ENCODE results near the gene PNPLA7.
A peak's percentile ranks its signal among the peaks of the same experiment; 100 is the strongest.
"Not testable (repeated sequence)": the region's sequence is repeated elsewhere in the genome, so short reads cannot be mapped to it uniquely, and the experiment has no call there.

Gene PNPLA7

GRCh38 chr9:137574192-137574591 is 24.0 kb upstream of the PNPLA7 start:
- no peak for DNase-seq

- DNase-seq = no peak
Measured at GRCh38 chr9:137570566-137570965, 20.4 kb upstream of the PNPLA7 start.

- DNase-seq = no peak
Measured at GRCh38 chr9:137569609-137570203, 19.5 kb upstream of the PNPLA7 start.

DNA sequence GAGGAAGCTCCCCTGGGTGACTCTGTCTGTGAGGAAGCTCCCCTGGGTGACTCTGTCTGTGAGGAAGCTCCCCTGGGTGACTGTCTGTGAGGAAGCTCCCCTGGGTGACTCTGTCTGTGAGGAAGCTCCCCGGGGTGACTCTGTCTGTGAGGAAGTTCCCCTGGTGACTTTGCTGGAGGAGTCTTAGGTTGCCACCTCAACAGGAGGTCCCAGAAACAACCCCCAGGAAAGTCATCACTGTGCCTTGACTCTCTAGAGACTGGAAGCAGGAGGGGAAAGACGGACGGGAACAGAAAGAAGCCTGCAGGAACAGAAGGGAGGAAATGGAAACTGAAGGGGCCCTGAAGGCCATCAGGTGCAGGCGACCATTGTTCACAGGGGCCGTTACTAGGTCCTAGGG is 18.2 kb upstream of the PNPLA7 start:
- DNase-seq = not testable (repeated sequence)

- no peak for DNase-seq
Measured at GRCh38 chr9:137564817-137565411, 14.7 kb upstream of the PNPLA7 start.

- no peak for DNase-seq
Measured at GRCh38 chr9:137564134-137564533, 13.9 kb upstream of the PNPLA7 start.

DNA sequence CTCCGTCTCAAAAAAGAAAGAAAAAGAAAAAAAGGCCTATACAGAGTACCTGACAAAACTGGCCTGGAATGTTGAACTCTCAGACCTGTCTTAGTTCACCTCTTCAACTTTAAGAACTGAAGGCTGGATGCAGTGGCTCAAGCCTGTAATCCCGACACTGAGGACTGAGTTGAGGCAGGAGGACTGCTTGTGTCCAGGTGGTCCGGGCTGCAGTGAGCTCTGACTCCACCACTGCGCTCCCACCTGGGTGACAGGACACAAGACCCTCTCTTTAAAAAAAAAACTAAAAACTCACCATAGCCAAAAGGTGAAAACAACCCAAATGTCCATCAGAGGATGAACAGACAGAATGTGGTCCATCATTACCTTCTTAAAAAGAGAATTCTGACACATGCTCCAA is 7.9 kb upstream of the PNPLA7 start:
- DNase-seq = no peak

GRCh38 chr9:137556069-137556838 is 6.1 kb upstream of the PNPLA7 start:
- no peak for DNase-seq

DNA sequence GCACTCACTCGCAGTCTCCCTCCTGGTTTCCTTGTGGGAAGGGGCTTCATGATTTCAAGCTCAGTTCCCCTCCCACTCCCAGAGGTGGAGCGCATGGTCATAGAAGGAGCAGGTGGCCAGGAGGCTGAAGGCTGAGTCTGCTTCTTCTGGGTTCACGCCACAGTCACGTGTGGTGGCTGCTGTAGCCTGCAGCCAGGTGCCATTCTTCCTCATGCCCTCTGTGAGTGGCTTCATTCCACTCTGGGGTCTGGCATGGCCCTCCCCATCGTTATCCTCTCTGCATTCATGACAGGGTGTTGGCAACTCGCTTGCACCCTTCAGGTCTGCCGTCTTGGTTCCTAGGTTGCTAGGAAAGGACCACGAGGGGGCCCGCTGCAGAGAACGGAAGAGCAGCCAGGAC is 5.0 kb upstream of the PNPLA7 start:
- DNase-seq = no peak

DNA sequence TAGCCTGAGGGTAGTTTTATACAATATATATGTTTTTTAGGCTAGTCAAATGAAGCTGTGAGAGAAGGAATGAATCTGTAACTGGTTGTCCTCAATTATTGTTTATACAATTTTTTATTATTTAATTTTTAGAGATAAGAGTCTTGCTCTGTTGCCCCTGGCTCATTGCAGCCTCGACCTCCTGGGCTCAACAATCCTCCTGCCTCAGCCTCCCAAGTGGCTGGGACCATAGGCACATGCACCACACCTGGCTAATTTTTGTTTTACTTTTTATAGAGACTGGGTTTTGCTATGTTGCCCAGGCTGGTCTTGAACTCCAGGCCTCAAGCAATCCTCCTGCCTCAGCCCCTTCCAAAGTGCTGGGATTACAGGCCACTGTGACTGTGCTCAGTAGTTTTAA is 4.1 kb upstream of the PNPLA7 start:
- DNase-seq = no peak

GRCh38 chr9:137553654-137554053 is 3.5 kb upstream of the PNPLA7 start:
- not testable (repeated sequence) for DNase-seq

DNA sequence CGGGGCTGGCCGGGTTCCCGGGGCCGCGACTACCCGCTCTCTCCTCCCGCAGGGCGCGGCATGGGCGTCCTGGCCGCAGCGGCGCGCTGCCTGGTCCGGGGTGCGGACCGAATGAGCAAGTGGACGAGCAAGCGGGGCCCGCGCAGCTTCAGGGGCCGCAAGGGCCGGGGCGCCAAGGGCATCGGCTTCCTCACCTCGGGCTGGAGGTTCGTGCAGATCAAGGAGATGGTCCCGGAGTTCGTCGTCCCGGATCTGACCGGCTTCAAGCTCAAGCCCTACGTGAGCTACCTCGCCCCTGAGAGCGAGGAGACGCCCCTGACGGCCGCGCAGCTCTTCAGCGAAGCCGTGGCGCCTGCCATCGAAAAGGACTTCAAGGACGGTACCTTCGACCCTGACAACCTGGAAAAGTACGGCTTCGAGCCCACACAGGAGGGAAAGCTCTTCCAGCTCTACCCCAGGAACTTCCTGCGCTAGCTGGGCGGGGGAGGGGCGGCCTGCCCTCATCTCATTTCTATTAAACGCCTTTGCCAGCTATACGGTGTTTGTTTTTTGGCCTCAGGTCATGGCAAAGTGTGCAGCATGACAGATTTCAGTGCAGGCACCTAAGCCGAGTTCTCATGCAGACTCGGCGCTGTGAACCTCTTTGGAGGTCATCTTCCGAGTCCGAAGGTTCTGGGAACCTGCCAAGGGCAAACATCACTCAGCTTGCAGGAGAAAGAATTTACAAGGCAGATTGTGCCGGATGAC is 2.0 kb upstream of the PNPLA7 start:
- DNase-seq = peak; percentile 47

DNA sequence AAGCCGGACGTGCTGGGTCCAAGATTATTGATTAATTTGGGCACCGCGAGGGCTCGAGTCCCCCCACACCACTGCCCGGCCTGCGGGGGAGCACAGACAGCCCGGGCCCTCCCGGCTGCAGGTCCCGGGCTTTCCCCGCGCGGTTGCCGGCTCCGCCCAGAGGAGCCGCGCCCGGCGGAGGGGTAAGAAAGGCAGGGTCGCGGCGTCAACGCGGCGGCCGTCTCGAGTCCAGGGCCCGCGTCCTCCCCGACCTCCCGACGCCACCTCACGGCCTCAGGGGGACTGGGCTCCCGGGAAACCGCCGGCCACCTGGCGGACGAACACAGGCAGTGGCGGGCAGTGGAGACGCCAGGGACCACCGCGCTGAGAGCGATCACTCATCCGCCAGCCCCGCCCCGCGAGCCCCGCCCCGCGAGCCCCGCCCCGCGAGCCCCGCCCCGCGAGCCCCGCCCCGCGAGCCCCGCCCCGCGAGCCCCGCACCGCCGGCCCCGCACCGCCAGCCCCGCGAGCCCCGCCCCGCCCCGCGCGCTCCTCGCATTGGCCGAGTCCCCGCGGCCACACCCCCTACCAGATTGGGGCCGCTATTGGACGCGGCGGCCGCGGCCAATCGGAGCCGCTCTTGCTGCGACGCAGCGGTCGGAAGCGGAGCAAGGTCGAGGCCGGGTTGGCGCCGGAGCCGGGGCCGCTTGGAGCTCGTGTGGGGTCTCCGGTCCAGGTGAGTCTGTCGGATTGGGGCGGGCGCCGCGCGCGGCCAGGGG is 1.2 kb upstream of the PNPLA7 start, which contains the start of gene MRPL41:
TSS of gene MRPL41 (plus strand) at position 616 of the 758 bp plus-strand sequence. CDS start 203 bp downstream, outside the sequence.
- DNase-seq = peak; percentile 93

DNA sequence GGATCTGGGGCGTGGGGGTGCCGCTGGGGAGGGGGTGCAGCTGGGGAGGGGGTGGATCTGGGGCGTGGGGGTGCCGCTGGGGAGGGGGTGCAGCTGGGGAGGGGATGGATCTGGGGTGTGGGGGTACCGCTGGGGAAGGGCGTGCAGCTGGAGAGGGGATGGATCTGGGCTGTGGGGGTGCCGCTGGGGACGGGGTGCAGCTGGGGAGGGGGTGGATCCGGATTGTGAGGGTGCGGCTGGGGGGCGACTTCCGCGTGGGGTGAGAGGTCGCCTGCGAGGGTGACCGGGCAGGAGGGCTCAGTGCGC is 709 bp upstream of the PNPLA7 start:
- not testable (repeated sequence) for DNase-seq

GRCh38 chr9:137547687-137548543 is 2.3 kb downstream of the PNPLA7 start:
- DNase-seq = no peak

DNA sequence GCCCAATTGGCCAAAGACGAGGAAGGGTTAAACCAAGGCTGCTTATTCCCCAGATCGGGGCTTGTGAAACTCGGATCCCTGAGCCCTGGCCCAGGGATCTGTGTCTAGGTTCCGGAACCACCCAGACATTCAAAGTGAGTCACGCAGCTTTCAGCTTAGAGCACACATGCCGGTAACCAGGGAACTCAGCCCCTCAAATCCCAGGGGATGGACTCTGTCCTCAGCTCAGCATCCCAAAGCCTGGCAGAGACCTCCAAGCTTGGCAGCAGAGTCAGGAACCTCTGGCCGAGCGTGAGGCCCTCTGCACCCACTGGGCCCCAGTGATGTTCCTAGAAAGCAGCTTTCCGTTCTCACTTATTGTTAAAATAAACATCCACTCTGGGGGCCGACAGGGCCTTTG is 5.1 kb downstream of the PNPLA7 start:
- DNase-seq = no peak

DNA sequence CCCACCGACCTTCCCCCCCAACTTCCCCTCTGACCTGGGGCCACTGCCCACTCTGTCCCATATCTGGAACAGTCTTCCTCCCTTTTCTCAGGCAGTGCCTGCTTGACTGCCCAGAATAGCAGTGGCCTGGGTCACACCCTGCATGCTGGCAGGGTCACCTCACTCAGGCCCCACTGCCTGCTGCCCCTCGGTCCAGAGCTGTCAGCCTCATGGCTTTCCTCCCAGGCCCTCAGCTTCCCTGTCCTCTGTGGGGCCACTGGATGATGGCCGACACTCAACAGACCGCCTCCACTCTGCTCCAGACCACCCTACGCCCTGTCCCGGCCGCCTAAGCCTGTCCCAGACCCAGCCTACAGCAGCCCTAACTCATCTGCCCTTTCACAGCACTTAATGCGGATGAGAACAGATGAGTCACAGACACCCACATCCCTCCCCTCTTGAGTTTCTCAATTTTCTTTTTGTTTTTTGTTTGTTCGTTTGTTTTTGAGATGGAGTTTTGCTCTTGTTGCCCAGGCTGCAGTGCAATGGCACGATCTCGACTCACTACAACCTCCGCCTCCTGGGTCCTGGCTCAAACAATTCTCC is 5.9 kb downstream of the PNPLA7 start:
- no peak for DNase-seq

DNA sequence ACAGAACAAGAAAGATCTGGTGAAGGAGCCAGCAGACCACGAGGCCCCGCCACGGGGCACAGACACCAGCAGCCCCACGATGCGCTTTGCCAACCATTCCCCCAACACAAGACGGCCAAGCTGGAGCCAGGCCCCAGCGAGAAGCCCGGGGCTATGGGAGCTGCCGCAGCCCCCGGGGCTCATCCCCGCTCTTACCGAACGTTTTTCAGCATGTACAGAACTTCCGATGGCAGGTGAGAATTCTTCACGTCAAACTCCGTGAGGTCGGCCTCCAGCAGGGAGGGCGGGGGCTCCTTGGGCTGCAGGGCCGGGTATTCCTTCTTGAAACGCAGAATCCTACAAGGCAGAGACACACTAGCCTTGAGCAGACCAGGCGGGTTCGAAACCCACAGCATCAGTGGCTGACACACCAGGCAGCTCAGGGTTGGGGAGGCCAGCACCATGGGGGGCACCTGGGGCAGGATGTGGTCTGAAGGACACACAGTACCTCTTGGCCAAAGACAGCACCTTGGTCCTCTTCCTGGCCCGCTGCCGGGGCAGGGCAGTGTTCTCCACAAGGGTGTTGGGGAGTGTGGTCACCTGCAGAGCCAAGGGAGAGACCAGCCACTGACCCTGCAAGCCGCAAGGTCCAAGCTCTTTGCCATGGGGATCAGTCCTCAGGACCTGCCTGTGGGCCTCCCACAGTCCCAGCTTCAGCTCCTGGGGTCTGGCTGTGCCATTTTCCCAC is 6.8 kb downstream of the PNPLA7 start:
- DNase-seq = no peak

GRCh38 chr9:137542486-137542885 is 7.7 kb downstream of the PNPLA7 start:
- DNase-seq = no peak

DNA sequence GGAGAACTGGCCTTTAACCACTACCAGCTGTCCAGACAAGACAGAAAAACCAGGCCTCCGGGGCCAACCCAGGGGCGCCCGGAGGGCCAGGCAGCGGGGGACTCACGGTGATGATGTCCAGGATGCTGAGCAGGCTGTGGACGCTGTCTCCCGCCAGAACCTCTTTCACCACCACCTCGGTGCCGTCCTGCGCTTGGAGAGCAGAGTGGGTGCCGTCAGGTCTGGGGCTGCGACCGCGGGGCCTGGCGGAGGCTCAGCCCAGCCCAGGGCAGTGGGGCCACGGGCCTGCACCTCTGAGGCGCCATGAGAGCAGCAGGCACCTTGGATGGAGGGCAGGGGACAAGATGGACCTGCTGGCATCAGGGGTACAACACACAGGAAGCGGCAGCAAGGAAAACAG is 9.7 kb downstream of the PNPLA7 start:
- DNase-seq = no peak

GRCh38 chr9:137538058-137538457 is 12.1 kb downstream of the PNPLA7 start:
- no peak for DNase-seq
